Heart right ventricle (tissue), 16 donors: Measurements from ENCODE around the gene LPCAT1. TPM values are rescaled to one million over a fixed set of nuclear protein-coding genes. Genes with fewer than 3 reads are reported as not detected.

Experiments
- ATAC-seq, 8 donors: fragments of 200-7000 bp; cut with Tn5 transposase; one replicate each; pipeline ENCODE4 v1.9.1; 2020; ENCODE audit warnings: mild to moderate bottlenecking in 8 of 8, moderate library complexity in 8 of 8, moderate number of reproducible peaks in 1 of 8
- DNase-seq, 2 donors: peaks; one replicate each; pipeline ENCODE4 v3.0.0-alpha.2; 2020
- H3K27ac ChIP-seq, 10 donors: fragments of 200-600 bp; sonication (generic) in 2 of 10; one replicate each; pipeline versions ENCODE4 v1.5.0 to v1.8.0; 2020 to 2022; ENCODE audit warnings: mild to moderate bottlenecking in 3 of 10
- H3K27me3 ChIP-seq, 7 donors: fragments of 200-600 bp; one replicate each; pipeline ENCODE4 v1.8.0; 2021 to 2022; ENCODE audit warnings: mild to moderate bottlenecking in 2 of 7
- H3K36me3 ChIP-seq, 9 donors: fragments of 200-600 bp; sonication (generic) in 1 of 9; one replicate each; pipeline versions ENCODE4 v1.5.0 to v1.8.0; 2020 to 2022; ENCODE audit warnings: mild to moderate bottlenecking in 2 of 9
- H3K4me1 ChIP-seq, 9 donors: fragments of 200-600 bp; sonication (generic) in 1 of 9; one replicate each; pipeline versions ENCODE4 v1.5.0 to v1.8.0; 2020 to 2022; ENCODE audit warnings: mild to moderate bottlenecking in 4 of 9
- H3K4me3 ChIP-seq, 10 donors: fragments of 200-600 bp; sonication (generic) in 2 of 10; one replicate each; pipeline versions ENCODE4 v1.5.0 to v1.8.0; 2020 to 2022; ENCODE audit warnings: mild to moderate bottlenecking in 7 of 10, moderate library complexity in 2 of 10
- H3K9me3 ChIP-seq, 11 donors: fragments of 200-600 bp in 10 of 11; sonication (generic) in 2 of 11; one replicate each; pipeline versions ENCODE4 v1.5.0 to v1.8.0; 2013 to 2022; ENCODE audit warnings: mild to moderate bottlenecking in 2 of 11, control low read depth in 1 of 11, moderate library complexity in 1 of 11
- CTCF ChIP-seq, 9 donors: fragments of 200-600 bp; sonication (generic) in 2 of 9; IDR thresholded peaks; one replicate each; pipeline versions ENCODE4 v1.5.0 to v1.8.0; 2021 to 2022; ENCODE audit warnings: antibody characterized with exemption in 9 of 9, mild to moderate bottlenecking in 5 of 9, moderate library complexity in 1 of 9
- WGBS, 2 donors: extraction: QIAGEN DNeasy Blood & Tissue Kit; methylation state at CpG; one replicate each; pipeline ENCODE4 v1.1.7; 2013; ENCODE audit warnings: inconsistent platforms in 1 of 2; 5-methylcytosine and 5-hydroxymethylcytosine counted together
- intact Hi-C, 10 donors: fragments of 100-400 bp; cut with DNase I; formaldehyde crosslinking; loops; one replicate each; pipeline versions ENCODE4 v1.11.1 to v1.14.2; 2022
- polyA plus RNA-seq, 2 donors: library from polyadenylated mRNA; stranded (reverse); fragments of 200-250 nt; gene quantifications; one replicate each; pipeline ENCODE4 v1.2.3, GENCODE V29; 2013
- total RNA-seq, 10 donors: library from RNA; stranded (reverse); fragmentation: NEBNext Ultra II Directional in 3 of 10; extraction: Animal tissue kit (Norgen Biotek cat#: 25700) in 3 of 10; gene quantifications; one replicate each; pipeline versions ENCODE4 v1.2.1 to v1.2.4, GENCODE V29; 2021 to 2023
- donor health status: Arrhythmogenic right ventricular cardiomyopathy.
- donor health status: ischemic (EF 13 %, LVEDD 7.1; RV severe dilation, severe dysfunction).
- donor health status: healthy with polysubstance abuse.
- donor health status: DM: no; HTN: yes; CAD: no.
- donor health status: DM: no; HTN: no; CAD: no.
- donor health status: ischemic (EF 25% LVEDD 6.9; RV normal size, moderate dysfunction).
- donor health status: ischemic (EF 25% LVEDD 5.7; RV mildly dilated, moderate dysfunction).
- donor health status: healthy.
- donor health status: DM: yes; HTN: yes; CAD: no.
- donor health status: Ischemic cardiomyopathy.
- donor health status: ischemic (EF 35%, LVEDD 5.7; RV mildly dilated, moderate dysfunction).
- donor health status: nonischemic (EF 11% LVEDD 7.7; RV severe dilation, severe dysfunction).
- donor health status: DM: yes; HTN: yes; CAD: no.
- donor health status: PGD.
- donor health status: ischemic (EF 29% LVEDD 5.4; RV normal size, mild dysfunction).
- donor health status: nonischemic (EF 23%, LVEDD 6.1; RV moderate dilation, normal function).

Gene LPCAT1
- total and polyA plus RNA-seq, 12 donors = 5.6 to 25.5 (median 9.6) TPM

GRCh38 chr5:1414311-1415058 lies 109.3 kb downstream of the LPCAT1 start:
- Histone ChIP-seq H3K36me3 (no peaks in the 10 kb centered on the region), H3K27me3 (peaks cover 0 to 33% (median 22%) of the 10 kb centered on the region in 7 donors), H3K4me1 (no peaks in the 10 kb centered on the region), H3K9me3 (no peaks in the 10 kb centered on the region), H3K4me3 (no peak overlapping the region), H3K27ac (no peak overlapping the region)
- ATAC-seq (peak in 1 of 8 donors; percentile 36), DNase-seq (no peak)
- WGBS, 2 donors = 61 to 66% methylated on average over 27 of the region's 27 CpGs
- intact Hi-C loops = no loop called here
- TF ChIP-seq CTCF (IDR thresholded peaks at IDR 0.05) = no peak

GRCh38 chr5:1413611-1414241 lies 110.0 kb downstream of the LPCAT1 start:
- TF ChIP-seq CTCF (IDR thresholded peaks at IDR 0.05) = no peak

GRCh38 chr5:1413211-1413610 lies 110.5 kb downstream of the LPCAT1 start:
- Histone ChIP-seq H3K4me1 (no peaks in the 10 kb centered on the region), H3K9me3 (no peaks in the 10 kb centered on the region), H3K27ac (no peak overlapping the region), H3K36me3 (no peaks in the 10 kb centered on the region), H3K27me3 (peaks cover 0 to 42% (median 22%) of the 10 kb centered on the region in 7 donors), H3K4me3 (no peak overlapping the region)
- ATAC-seq (no peak), DNase-seq (no peak)
- intact Hi-C loops = no loop called here
- no peak for TF ChIP-seq CTCF (IDR thresholded peaks at IDR 0.05)
- WGBS, 2 donors = 43 to 48% methylated on average over 13 of the region's 13 CpGs

More at GRCh38 chr5:1413611-1414241, 110.0 kb downstream of the LPCAT1 start:
- Histone ChIP-seq H3K27ac (no peak overlapping the region), H3K27me3 (peaks cover 0 to 37% (median 22%) of the 10 kb centered on the region in 7 donors), H3K4me3 (no peak overlapping the region), H3K9me3 (no peaks in the 10 kb centered on the region), H3K36me3 (no peaks in the 10 kb centered on the region), H3K4me1 (no peaks in the 10 kb centered on the region)
- DNase-seq (no peak), ATAC-seq (no peak)
- intact Hi-C loops = no loop called here
- 75 to 78% methylated on average over 21 to 23 of the region's 23 CpGs for WGBS, 2 donors

GRCh38 chr5:1412621-1413020 lies 111.1 kb downstream of the LPCAT1 start:
- Histone ChIP-seq H3K27me3 (peaks cover 0 to 47% (median 22%) of the 10 kb centered on the region in 7 donors), H3K36me3 (no peaks in the 10 kb centered on the region), H3K9me3 (no peaks in the 10 kb centered on the region), H3K4me3 (no peak overlapping the region), H3K27ac (no peak overlapping the region), H3K4me1 (no peaks in the 10 kb centered on the region)
- ATAC-seq (no peak), DNase-seq (no peak)
- intact Hi-C loops = no loop called here
- WGBS, 2 donors = 34 to 41% methylated on average over 10 of the region's 10 CpGs
- TF ChIP-seq CTCF (IDR thresholded peaks at IDR 0.05) = no peak
